ENCODE measurements around the gene FBXW11.

DNA sequence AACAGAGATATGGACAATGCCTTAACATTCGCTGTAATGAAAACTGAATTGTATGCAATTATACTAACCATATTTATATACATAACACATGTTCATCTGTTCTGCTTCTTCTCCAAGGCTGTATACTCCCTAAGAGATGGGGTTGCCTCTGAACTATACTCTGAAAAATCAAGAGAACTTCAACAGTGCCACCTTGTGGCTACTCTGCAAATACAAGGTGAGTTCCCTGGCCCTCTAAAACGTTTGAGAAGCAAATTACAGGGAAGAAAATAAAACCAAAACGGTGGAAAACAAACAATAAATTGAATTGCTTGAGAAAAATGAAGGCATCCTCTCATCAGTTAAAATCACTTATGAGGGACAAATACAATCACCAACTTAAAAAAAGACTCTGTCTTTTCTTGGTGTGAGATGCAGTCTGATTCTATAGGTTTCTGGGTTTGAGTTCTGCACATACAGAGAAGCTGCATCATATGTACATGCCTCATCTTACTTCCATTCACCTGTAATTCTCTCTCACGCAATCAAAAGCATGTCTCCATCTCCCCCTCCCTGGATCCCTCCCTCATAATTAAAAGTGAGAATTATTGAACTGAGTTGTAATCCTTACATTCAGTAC lies 98.6 kb downstream of the FBXW11 start:
- TF ChIP-seq CTCF (IDR thresholded peaks at IDR 0.05) (peak; percentile 54 to 80 (median 76)), POLR2A (IDR thresholded peaks at IDR 0.05) (no peak)
